ENCODE measurements around the gene FCGR2B.
"Not testable (repeated sequence)": the region's sequence is repeated elsewhere in the genome, so short reads cannot be mapped to it uniquely, and the experiment has no call there.

FCGR2B gene

DNA sequence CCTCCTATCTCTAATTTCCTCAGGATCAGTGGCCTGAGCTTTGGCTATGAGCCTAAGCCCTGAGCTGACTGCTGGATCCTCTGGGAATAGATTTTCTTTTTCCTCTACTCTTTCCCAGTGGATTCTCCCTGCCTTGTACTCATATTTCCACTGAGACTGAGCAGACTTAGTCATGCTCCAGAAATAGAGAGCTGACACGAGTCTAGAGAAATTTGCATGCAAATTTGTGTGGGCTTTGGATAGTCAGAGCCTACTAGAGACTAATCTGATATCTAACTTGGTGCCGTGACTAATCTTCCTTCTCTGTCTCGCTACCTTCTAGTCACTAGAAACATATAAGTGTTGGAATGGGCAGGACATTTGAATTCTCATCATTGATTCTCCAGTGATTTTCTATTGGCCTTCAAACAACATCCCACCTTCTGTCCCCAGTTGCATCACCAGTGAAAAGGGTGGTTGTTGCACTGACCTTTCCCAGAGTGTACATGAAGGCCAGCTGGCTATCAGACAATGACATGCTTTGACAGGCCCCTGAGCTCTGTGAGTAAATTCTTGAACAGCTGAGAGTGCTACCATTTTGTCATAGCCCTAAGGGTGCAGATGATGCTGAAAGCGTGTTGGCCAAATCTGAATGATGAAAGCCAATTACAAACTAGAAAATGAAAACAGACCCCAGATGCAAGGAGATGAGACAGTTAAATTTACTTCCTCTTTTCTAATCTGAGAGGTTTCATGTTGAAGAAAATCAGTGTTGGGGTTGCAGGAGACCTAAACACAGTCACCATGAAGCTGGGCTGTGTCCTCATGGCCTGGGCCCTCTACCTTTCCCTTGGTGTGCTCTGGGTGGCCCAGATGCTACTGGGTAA, 43.8 kb downstream of the FCGR2B start, which contains the start of gene FCRLA:
Gene FCRLA (plus strand): TSS at position 748 of the 866 bp plus-strand sequence. CDS start 36 bp downstream, at position 784.
- DNase-seq, result no peak

DNA sequence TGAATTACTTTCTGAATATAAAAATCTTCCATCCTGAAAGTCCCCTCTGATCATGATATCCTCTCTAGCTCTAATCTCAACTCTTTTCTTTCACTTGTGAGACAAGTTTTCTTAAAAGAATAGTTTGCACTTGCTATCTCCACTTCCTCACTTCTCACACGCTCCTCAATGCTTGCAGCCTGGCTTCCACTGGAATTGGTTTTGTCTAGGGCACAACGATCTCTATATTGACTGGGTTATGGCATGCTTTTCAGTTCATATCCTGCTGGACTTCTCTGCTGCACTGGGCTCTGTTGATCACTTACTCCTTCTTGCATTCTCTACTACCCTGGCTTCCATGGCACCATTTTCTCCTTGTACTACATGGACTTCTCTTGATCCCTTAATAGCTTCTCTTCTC, 44.6 kb downstream of the FCGR2B start:
- no peak for DNase-seq

DNA sequence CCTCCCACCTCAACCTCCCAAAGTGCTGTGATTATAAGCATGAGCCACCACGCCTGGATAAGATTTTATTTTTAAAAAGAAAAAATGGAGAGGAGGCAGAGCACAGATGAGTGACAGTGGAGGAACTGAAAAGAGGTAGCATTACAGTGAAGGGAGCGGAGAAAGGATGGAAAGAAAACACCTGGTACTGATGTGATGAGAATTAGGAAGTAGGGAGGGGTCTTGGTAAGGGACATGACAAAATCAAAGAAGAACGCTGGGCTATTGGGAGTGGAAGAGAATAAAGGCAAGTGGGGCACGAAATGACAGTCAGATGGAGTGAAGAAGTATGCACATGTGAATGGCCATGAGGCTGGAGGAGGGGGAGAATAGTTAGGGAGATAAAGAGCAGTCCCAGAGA, 46.4 kb downstream of the FCGR2B start:
- DNase-seq, result no peak

DNA sequence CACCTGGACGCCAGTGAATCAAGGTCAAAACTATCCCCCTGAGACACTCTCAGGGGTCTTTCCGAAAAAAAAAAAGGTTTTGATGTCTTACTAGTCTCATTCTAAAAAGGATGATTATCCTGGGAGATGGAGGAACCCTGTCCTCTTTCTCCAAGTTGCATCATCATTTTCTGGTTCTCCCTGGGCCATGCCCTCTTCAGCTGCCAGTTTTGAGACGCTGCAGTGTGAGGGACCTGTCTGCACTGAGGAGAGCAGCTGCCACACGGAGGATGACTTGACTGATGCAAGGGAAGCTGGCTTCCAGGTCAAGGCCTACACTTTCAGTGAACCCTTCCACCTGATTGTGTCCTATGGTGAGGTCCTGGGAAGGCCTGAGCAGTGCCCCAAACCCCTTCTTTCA, 47.6 kb downstream of the FCGR2B start:
- no peak for DNase-seq

DNA sequence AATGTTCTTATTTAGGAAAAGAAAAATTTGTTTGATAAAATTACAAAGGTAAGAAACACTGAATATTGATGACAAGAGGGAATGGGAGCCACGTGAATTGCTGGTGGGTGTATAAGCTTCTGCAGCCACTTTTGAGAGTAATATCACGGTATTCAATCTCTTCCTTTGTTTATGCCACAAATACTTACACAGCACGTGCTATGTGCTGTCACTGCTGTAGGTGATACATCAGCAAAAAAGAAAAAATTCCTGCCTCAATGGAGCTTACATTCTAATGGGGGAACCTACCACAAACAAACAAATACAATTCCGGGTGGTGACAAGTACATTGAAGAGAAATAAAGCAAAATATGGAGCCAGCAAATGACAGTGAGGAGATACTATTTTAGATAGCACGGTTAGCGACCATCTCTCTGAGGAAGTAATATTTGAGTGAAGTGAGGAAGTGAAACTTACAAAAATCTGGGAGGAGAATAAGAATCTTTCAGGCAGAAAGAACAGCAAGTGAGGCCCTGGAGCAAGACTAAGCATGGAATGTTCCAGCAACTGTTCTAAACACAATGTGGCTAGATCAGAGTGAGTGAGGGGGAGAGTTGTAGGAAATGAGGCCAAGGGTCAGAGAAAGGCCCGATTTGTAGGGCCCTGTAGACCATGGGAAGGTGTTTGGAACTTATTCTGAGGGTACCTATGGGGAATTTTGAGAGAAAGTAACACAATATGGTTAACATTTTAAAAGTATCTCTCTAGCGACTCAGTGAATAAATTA, 55.8 kb downstream of the FCGR2B start:
- DNase-seq, result no peak

DNA sequence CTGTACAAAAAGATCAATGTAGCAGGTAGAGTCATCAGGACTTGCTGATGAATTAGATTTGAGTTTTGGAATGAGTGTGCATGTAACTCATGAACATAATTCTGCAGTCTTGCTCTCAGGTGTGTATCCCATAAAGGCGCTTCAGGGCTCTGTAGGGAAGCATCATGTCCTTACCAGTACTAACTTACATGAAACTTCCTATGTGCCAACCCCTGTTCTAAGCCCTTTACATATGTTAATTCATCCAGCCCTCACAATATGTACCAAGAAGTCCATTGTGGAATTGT, 56.3 kb downstream of the FCGR2B start:
- no peak for DNase-seq

DNA sequence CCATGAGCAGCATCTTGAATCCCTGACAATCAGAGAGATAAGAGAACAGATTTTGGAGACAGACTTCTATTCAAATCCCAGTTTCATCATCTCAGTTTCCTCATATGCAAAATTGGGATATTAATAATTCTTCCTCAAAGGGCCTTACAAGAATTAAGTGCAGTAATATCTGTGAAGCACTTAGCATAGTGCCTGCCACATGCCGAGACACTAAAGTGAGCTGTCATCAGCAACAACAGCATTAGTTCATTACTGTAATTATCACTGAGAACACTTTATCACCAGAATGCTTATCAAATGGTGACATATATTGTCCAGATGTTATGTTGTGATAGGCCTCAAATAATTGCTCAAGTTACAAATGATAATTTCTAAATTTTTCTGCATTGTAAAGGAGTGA, 57.5 kb downstream of the FCGR2B start:
- DNase-seq, result no peak

DNA sequence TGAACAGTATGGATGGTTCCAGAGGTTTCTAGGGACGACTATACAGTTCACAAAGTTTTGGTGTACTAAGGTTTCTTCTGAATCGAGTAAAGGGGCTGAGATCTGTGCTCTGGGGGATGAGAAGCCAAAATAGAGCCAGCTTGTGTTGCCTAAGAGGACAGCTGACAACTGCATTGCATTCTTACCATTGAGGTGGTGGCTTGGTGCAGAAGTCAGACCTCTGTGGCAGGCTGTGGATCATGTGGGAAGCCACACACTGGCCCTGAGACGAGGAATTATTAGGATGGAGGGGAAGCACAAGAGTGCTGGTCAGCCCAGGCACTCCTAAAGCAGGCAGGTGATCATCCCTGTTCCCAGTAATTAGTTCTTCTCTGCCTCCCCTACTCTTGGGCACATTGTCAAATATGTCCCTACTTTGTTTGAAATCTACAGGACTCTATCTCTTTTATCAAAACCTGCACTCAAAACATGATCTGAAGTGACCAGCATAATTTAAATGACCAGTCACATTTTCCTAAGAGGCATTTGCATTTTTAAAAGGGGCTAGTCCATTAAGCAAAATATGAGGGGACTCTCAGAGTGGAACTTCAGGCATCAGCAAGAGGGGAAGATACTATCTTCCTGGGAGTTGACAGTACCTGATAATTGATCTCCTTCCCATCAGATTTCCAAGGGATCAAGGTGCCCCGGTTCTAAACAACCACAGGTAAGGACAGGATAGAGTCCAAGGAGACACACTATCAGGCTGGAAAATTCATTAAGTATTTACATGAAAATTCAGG, 58.2 kb downstream of the FCGR2B start, which contains the start of gene FCRLB:
Gene FCRLB (plus strand): TSS at position 589 of the 782 bp plus-strand sequence. CDS start 1,129 bp downstream, outside the sequence.
- DNase-seq, result no peak

DNA sequence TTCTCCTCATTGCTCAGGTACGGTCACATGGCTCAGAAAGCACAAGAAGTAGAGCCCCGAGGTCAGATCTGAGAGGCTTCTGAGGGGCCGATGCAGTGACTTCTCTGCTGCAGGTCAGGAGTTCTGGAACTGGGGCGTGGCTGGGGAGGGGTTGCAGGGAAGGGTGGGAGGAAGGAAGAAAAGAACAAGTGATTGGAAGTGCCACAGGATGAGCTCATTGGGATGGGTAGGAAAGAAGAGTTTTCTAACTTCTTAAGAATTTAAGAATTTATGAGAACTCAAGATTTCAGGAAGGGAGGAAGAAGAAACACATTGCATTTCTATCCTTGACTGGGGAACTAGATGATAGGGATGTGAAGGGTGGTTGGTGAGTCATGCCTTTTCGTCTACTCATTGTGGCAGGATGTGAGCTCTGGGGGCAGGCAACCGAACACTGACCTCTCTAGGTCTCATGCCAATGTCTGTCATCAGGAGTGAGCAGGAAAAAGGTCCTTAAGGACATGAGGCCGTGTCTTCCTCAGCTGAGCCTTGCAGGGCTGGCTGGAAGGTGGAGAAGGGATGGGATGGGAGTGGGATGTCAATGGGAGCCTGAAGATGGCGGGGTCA, 58.9 kb downstream of the FCGR2B start:
- no peak for DNase-seq

DNA sequence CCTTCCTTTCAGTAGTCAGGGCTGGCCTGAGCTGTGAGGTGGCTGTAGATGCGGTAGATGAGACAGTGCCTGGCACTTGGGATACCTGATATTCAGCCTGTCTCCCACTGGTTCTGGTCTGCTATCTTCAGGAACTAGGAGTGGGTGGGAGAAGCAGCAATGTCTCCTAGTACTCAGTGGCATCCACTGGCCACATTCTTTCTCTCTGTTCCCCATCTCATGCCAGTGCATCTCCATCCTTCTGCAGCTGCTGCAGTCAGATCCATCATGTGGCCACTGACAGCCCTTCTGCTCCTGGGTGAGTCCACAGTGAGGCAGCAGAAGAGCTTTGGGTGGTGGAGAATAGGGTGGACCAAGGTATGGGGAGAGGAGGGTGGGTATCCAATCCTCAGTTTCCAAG, 59.5 kb downstream of the FCGR2B start:
- DNase-seq, result no peak

DNA sequence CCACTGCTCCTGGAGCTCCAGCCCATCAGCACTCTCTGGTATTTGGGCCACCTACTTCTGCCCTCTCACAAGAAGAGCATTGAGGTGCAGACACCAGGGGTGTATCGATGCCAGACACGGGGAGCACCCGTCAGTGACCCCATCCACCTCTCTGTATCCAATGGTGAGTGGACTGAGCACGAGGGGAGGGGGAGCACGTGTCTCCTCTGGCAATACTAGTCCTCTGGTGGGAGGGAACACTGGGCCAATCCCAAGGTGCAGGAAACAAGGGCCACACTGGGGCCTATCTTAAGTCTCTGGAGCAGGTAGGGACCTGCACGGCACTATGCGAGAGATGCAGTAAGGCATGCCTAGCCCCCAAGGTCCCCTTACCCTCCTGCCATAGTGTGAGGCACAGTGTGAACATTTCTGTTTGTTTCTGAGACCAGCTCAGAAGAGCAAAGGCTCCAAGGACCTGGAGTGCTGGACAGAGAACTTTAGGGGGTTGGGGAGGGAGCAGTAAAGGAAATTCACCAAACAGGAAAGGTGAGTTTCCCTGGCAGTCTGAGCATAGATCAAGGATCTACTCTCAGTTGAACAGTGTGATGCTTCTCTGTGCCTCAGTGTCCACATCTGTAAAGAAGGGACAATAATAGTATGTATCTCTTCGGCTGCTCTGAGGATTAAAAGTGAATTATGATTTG, 60.7 kb downstream of the FCGR2B start:
- DNase-seq, result no peak

DNA sequence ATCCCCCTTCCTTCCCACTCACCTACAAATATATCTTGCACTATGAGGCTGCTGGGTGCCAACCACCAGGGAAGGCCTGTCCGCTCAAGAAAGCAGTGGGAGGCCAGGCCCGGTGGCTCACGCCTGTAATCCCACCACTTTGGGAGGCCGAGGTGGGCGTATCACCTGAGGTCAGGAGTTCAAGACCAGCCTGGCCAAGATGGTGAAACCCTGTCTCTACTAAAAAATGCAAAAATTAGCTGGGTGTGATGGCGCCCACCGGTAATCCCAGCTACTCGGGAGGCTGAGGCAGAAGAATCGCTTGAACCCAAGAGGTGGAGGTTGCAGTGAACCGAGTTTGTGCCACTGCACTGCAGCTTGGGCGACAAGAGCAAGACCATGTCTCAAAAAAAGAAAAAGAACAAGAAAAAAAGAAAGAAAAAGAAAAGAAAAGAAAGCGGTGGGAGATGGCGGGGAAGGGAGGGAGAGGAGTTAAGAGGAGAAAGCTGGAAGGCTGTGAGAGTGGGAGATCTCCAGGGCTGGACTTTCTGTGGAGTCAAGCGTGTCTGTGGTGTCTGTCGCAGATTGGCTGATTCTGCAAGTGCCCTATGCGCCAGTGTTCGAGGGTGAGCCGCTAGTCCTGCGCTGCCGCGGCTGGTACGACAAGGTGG, 62.4 kb downstream of the FCGR2B start:
- DNase-seq, result not testable (repeated sequence)

DNA sequence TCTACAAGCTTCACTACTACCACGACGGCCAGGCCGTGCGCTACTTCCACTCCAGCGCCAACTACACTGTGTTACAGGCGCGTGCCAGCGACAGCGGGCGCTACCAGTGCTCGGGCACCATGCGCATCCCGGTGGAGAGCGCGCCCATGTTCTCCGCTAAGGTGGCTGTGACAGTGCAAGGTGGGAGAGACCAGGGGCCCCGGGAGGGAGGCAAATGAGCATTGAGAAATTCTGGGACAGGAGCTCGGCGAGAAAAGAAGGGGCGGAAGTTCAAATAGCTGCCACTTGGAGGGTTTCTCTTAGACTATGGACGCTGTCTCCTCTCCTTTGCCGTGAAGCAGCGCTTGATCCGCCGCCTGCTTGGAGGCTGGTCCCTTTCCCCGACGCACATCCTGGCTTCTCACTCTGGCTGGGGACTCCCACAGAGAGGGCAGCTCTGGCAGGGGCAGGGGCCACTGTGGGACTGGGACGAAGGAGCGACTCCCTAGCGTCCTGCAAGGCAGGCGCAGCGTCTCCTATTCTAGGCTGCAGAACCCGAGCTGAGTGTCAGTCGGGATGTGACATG, 63.0 kb downstream of the FCGR2B start:
- DNase-seq, result no peak

DNA sequence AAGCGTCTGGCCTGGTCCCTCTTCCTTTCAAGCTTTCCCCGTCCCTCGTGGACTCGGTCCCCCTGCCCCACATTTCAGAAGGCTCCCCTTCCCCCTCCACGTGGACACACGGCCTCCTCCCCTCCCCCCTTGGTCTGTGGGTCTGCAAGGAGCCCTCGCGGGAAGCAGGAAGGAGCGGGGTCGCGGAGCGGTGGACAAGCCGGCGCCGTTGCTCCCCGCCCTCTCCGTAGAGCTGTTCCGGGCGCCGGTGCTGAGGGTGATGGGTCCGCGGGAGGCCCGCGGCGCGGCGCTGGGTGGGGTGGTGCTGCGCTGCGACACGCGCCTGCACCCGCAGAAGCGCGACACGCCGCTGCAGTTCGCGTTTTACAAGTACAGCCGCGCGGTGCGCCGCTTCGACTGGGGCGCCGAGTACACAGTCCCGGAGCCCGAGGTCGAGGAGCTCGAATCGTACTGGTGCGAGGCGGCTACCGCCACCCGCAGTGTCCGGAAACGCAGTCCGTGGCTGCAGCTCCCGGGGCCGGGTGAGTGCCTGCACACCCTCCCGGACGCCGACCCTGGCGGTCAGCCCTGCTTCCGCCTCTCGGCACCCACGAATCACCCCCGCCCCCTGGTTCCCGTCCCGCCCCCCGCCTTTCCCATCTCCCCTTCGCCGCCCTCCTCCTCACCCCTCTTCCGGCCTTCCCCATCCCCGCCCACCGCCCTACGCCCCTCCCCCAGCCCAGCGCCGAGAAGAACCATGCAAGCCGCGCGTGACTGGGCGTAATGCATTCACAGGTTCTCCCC, 63.7 kb downstream of the FCGR2B start:
- DNase-seq, result peak; percentile 61

DNA sequence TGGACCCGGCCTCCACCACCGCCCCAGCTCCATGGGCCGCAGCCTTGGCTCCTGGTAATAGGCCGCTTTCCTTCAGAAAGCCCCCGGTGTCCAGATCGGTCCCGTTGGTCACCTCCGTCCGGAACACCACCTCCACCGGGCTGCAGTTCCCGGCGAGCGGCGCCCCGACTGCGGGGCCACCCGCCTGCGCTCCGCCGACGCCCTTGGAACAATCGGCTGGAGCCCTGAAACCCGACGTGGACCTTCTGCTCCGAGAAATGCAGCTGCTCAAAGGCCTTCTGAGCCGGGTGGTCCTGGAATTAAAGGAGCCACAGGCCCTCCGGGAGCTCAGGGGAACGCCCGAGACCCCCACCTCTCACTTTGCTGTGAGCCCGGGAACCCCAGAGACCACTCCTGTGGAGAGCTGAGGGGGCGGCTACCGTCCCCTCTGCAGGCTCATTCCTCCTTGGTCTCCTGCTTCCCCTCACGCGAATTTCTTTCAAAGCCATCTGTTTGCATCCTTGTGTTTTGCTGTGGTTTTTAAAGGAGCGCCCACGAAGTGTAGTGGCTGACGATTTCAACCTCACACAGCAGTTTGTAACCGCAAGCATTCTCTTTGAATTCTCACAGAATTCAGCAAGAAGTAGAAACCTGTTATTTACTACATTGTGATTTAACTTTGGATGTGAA, 64.4 kb downstream of the FCGR2B start:
- peak; percentile 19 for DNase-seq
